ENCODE results near the gene TIPRL. TPM values are rescaled to one million over a fixed set of nuclear protein-coding genes. Genes with fewer than 3 reads are reported as not detected.

TIPRL gene
- total and polyA plus RNA-seq, 9 of the 15 experiments (the other 6 are each of a cell fraction or from before 2014, with no cell fraction given): 41.4 to 90.2 (median 69.9) TPM

GRCh38 chr1:168178638-168179437, at the start of gene TIPRL (continued):
- TF ChIP-seq MAZ (CRISPR knock-in tag; conservative IDR thresholded peaks at IDR 0.05 in 1 of 2, IDR thresholded peaks at IDR 0.05 in 1 of 2): peak; percentile 82 to 84; a peak in 3 of 4 replicates
- TF ChIP-seq HOMEZ (CRISPR knock-in tag; IDR thresholded peaks at IDR 0.05): peak; percentile 86; the same call in 1 of the 2 replicates
- TF ChIP-seq SIN3A (IDR thresholded peaks at IDR 0.05; ENCODE audit: borderline replicate concordance in 2 of 2, control insufficient read depth in 1 of 2, low read depth in 2 of 2, low read length in 2 of 2): peak in 1 of 2 experiments; percentile 31; a peak in 1 of 4 replicates
- TF ChIP-seq NFE2 (IDR thresholded peaks at IDR 0.05; ENCODE audit: low read depth): no peak
- no peak for TF ChIP-seq RFX7 (CRISPR knock-in tag; IDR thresholded peaks at IDR 0.05)
- no peak for TF ChIP-seq PTTG1 (tag; IDR thresholded peaks at IDR 0.05; ENCODE audit: low read depth)
- no peak for TF ChIP-seq FOXA3 (CRISPR knock-in tag; conservative IDR thresholded peaks at IDR 0.05 in 1 of 2, IDR thresholded peaks at IDR 0.05 in 1 of 2)
- peak; percentile 30; the same call in 1 of the 2 replicates for TF ChIP-seq HDAC2 (IDR thresholded peaks at IDR 0.05)
- TF ChIP-seq PRPF4 (IDR thresholded peaks at IDR 0.05; ENCODE audit: insufficient read depth, low read depth, low read length, poor library complexity, severe bottlenecking): no peak
- no peak for TF ChIP-seq ZKSCAN3 (CRISPR knock-in tag; IDR thresholded peaks at IDR 0.05)
- TF ChIP-seq SIN3B (IDR thresholded peaks at IDR 0.05; ENCODE audit: low read depth): peak; percentile 44; the same call in 1 of the 2 replicates
- TF ChIP-seq ZNF354B (CRISPR knock-in tag; IDR thresholded peaks at IDR 0.05): no peak
- no peak for TF ChIP-seq XRCC4 (IDR thresholded peaks at IDR 0.05; ENCODE audit: extremely low read depth, insufficient read depth, insufficient read length)
- peak; percentile 72; the same call in 1 of the 2 replicates for TF ChIP-seq CEBPG (CRISPR knock-in tag; IDR thresholded peaks at IDR 0.05)
- TF ChIP-seq CEBPG (tag; conservative IDR thresholded peaks at IDR 0.05 in 1 of 2, IDR thresholded peaks at IDR 0.05 in 1 of 2): peak; percentile 59 to 88; a peak in 3 of 4 replicates
- TF ChIP-seq BRF1 (IDR thresholded peaks at IDR 0.05; ENCODE audit: borderline replicate concordance, extremely low read depth, insufficient read length): no peak
- TF ChIP-seq ZNF512 (tag; IDR thresholded peaks at IDR 0.05): no peak
- TF ChIP-seq CCAR2 (IDR thresholded peaks at IDR 0.05; ENCODE audit: low read depth, low read length): no peak
- peak; percentile 96 for TF ChIP-seq POLR2G (IDR thresholded peaks at IDR 0.05; ENCODE audit: low read depth, low read length)
- TF ChIP-seq PHF21A (IDR thresholded peaks at IDR 0.05; ENCODE audit: borderline replicate concordance, low read depth): no peak; the same call in 1 of the 2 replicates
- no peak for TF ChIP-seq ZNF583 (CRISPR knock-in tag; IDR thresholded peaks at IDR 0.05)
- TF ChIP-seq ZBTB8A (IDR thresholded peaks at IDR 0.05; ENCODE audit: partially characterized antibody): no peak
- 0 out of 2 replicates have a peak, but pooled peaks have one; percentile 82 for TF ChIP-seq FOXK1 (CRISPR knock-in tag; IDR thresholded peaks at IDR 0.05; ENCODE audit: borderline replicate concordance)
